ENCODE measurements around the gene EPN2.

The EPN2 gene

GRCh38 chr17:19278729-19279128 lies 41.6 kb downstream of the EPN2 start:
- no peak overlapping the region for H3K4me3 ChIP-seq
- no peak for TF ChIP-seq CTCF (IDR thresholded peaks at IDR 0.05)
- no peak overlapping the region for H3K27ac ChIP-seq
- DNase-seq (ENCODE audit: low spot score) = no peak

- no peak for TF ChIP-seq CTCF (IDR thresholded peaks at IDR 0.05)
- no peak overlapping the region for H3K4me3 ChIP-seq
- no peak overlapping the region for H3K27ac ChIP-seq
- DNase-seq (ENCODE audit: low spot score) = no peak
These were observed 44.0 kb downstream of the EPN2 start for GRCh38 chr17:19281161-19281560.

- Histone ChIP-seq H3K27ac (no peak overlapping the region), H3K4me3 (no peak overlapping the region)
- DNase-seq (ENCODE audit: low spot score) = no peak
- no peak for TF ChIP-seq CTCF (IDR thresholded peaks at IDR 0.05)
These were observed 47.1 kb downstream of the EPN2 start for GRCh38 chr17:19284005-19284959.

GRCh38 chr17:19285213-19285900 lies 48.2 kb downstream of the EPN2 start:
- Histone ChIP-seq H3K4me3 (no peak overlapping the region), H3K27ac (no peak overlapping the region)
- no peak for DNase-seq (ENCODE audit: low spot score)
- TF ChIP-seq CTCF (IDR thresholded peaks at IDR 0.05) = no peak

- no peak for DNase-seq (ENCODE audit: low spot score)
- Histone ChIP-seq H3K27ac (peak overlapping the region; percentile 33 to 52), H3K4me3 (peak overlapping the region; percentile 8)
- TF ChIP-seq CTCF (IDR thresholded peaks at IDR 0.05) = no peak
These were observed 49.7 kb downstream of the EPN2 start for GRCh38 chr17:19286751-19287341.

GRCh38 chr17:19287651-19288050 lies 50.5 kb downstream of the EPN2 start:
- H3K27ac ChIP-seq = peak overlapping the region in 1 of 2 donors; percentile 33
- DNase-seq (ENCODE audit: low spot score) = no peak
- no peak overlapping the region for H3K4me3 ChIP-seq
- TF ChIP-seq CTCF (IDR thresholded peaks at IDR 0.05) = no peak
